ENCODE measurements around the gene COQ9.

DNA sequence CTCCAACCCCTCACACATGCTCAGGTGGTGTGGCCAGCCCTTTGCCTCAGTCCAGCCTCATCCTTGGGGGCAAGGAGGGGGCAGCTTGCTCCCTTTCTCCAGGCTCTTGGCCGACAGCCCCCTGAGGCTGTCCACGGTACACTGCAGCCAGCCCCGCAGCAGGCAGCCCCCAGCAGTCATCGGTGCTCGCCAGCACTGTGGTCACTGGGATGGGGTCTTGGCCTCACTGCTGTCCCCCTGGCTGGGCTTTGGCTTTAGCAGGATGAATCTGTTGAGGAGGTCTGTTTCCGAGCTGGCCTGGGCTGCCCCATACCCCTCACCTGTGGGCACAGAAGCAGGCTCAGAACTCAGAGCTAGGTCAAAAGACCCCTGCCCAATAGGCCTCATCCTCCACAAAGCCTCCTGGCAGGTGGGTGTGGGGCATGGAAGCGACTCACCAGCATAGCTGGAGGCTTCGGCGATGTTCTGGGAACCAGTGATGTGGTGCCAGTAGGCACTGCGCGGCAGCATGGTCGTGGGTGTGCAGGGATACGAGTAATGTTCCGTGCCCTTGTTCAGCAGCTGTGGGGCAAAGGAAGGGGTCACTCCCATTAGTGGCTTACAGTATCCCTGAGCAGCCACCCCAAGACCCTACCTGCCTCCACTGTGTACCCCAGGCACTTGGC lies 26.0 kb downstream of the COQ9 start:
- TF ChIP-seq, protein P1, sequence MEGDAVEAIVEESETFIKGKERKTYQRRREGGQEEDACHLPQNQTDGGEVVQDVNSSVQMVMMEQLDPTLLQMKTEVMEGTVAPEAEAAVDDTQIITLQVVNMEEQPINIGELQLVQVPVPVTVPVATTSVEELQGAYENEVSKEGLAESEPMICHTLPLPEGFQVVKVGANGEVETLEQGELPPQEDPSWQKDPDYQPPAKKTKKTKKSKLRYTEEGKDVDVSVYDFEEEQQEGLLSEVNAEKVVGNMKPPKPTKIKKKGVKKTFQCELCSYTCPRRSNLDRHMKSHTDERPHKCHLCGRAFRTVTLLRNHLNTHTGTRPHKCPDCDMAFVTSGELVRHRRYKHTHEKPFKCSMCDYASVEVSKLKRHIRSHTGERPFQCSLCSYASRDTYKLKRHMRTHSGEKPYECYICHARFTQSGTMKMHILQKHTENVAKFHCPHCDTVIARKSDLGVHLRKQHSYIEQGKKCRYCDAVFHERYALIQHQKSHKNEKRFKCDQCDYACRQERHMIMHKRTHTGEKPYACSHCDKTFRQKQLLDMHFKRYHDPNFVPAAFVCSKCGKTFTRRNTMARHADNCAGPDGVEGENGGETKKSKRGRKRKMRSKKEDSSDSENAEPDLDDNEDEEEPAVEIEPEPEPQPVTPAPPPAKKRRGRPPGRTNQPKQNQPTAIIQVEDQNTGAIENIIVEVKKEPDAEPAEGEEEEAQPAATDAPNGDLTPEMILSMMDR (IDR thresholded peaks at IDR 0.05): no peak
- no peak for TF ChIP-seq EP300 (IDR thresholded peaks at IDR 0.05; ENCODE audit: low read depth)

All from transverse colon (tissue), 3 donors.